Measurements from ENCODE around the gene HDHD3.

Gene HDHD3

GRCh38 chr9:113375057-113376023 is 1.4 kb downstream of the HDHD3 start:
- no peak overlapping the region for H3K4me3 ChIP-seq (ENCODE audit: low read length)
- no peak for DNase-seq (ENCODE audit: low read depth)
- no peak for TF ChIP-seq CTCF (conservative IDR thresholded peaks at IDR 0.05; ENCODE audit: low read length)

DNA sequence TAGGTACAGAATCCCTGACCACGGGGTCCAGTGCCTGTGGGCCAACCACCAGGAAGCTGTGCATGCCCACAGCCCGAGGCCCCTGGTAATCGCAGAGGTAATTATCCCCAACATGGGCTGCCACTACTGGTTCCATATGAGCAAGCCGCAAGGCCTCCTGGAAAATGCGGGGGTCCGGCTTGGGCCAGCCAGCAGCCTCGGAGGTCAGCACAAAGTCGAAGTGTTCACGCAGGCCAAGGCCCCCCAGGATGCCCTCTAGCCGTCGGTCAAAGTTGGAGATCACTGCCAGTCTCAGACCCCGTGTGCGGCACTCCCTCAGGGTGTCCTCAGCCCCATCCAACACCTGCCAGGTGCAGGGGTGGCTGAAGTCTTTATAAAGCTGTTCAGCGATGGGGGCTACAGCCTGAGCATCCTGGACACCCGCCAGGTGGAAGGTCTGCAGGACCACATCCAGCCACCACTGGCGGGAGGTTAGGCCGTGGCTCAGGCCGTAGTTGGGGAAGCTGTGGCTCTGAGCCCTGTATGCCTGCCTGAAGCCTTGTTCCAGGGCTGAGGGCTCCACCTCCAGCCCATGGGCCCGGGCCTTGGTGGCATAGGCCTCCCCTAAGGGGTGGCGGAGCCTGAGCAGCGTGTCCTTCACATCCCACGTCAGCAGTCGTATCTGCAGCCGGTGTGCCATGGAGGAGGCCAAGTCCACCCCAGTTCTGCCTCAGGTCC is 3.0 kb downstream of the HDHD3 start:
- H3K4me3 ChIP-seq (ENCODE audit: low read length), result no peak overlapping the region
- TF ChIP-seq CTCF (conservative IDR thresholded peaks at IDR 0.05; ENCODE audit: low read length), result no peak
- no peak for DNase-seq (ENCODE audit: low read depth)

- no peak for TF ChIP-seq CTCF (conservative IDR thresholded peaks at IDR 0.05; ENCODE audit: low read length)
- DNase-seq (ENCODE audit: low read depth), result no peak
Measured at GRCh38 chr9:113373256-113373655, 3.5 kb downstream of the HDHD3 start.

GRCh38 chr9:113372059-113372458 is 4.7 kb downstream of the HDHD3 start:
- no peak for TF ChIP-seq CTCF (conservative IDR thresholded peaks at IDR 0.05; ENCODE audit: low read length)
- no peak overlapping the region for H3K4me3 ChIP-seq (ENCODE audit: low read length)
- DNase-seq (ENCODE audit: low read depth), result no peak

More at GRCh38 chr9:113373256-113373655, 3.5 kb downstream of the HDHD3 start:
- H3K4me3 ChIP-seq (ENCODE audit: low read length), result no peak overlapping the region

DNA sequence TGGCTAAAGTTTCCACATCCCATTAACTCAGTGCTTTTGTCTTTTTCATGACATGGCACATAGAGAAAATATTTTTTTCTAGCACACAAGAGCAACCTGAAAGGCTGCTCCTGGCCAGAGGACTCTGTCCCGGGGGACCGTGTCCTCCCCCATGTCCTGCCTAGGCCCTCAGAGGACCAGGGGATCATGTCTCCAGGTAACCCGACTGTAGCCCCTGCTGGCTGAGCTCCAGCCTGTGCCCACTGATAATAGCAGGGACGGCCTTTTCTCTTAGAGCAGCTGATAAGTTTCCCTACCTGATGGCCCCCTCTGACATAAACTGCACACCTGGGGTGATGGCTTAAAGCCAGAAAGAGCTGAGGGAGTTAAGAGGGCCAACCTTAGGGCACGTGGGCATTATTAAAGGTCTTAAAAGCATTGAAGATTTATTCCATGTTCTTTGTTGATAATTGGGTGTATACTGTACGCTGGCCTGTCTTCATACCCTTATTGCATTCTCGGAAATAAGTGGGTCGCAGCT is 5.9 kb downstream of the HDHD3 start:
- no peak overlapping the region for H3K4me3 ChIP-seq (ENCODE audit: low read length)
- no peak for DNase-seq (ENCODE audit: low read depth)
- TF ChIP-seq CTCF (conservative IDR thresholded peaks at IDR 0.05; ENCODE audit: low read length), result no peak

GRCh38 chr9:113369855-113370140 is 7.0 kb downstream of the HDHD3 start:
- no peak for DNase-seq (ENCODE audit: low read depth)
- no peak overlapping the region for H3K4me3 ChIP-seq (ENCODE audit: low read length)
- no peak for TF ChIP-seq CTCF (conservative IDR thresholded peaks at IDR 0.05; ENCODE audit: low read length)

All from AG10803 (cell line).